ENCODE measurements around the gene ILKAP. TPM values are rescaled to one million over a fixed set of nuclear protein-coding genes. Genes with fewer than 3 reads are reported as not detected.

Gene ILKAP
- total RNA-seq, 1 donor from 2014 or later, result 22.6 TPM

DNA sequence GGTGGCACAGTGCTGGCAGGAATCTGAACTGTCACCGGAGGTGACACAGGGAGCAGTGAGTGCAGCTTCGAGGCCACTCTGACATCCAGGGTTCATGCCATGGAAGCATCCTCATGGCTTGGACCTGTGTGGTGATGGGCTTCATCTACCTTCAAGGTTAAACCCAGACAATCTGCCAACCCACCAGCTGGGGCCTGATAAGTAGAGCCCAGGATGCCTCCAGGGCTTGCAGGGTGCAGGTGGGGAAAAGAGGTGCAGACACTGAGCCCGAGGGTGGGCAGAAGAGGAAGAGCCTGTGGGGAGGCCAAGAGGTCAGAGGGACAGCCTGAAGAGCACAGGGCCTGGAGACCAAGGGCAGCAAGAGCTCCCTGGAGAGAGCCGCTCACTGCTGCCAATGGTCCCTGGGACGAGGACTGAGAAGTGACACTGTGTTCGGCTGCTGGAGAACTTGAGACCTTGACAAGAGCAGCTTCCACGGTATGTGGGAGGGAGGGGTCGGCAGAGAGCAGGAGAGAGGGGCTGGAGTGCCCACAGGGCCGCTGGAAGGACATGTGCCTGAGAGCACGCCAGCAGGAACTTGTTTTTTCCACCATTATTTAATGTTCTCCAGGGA lies 44.5 kb upstream of the ILKAP start:
- Histone ChIP-seq H3K27me3 (no peaks in the 10 kb centered on the region), H3K9me3 (no peaks in the 10 kb centered on the region), H3K36me3 (peaks cover 52 to 74% of the 10 kb centered on the region in 2 donors), H3K4me3 (no peak overlapping the region), H3K4me1 (no peaks in the 10 kb centered on the region), H3K27ac (no peak overlapping the region)
- DNase-seq (ENCODE audit: low spot score in 2 of 2), result no peak
- intact Hi-C loops (cut with DNase I), result no loop called here
- TF ChIP-seq, protein P1, sequence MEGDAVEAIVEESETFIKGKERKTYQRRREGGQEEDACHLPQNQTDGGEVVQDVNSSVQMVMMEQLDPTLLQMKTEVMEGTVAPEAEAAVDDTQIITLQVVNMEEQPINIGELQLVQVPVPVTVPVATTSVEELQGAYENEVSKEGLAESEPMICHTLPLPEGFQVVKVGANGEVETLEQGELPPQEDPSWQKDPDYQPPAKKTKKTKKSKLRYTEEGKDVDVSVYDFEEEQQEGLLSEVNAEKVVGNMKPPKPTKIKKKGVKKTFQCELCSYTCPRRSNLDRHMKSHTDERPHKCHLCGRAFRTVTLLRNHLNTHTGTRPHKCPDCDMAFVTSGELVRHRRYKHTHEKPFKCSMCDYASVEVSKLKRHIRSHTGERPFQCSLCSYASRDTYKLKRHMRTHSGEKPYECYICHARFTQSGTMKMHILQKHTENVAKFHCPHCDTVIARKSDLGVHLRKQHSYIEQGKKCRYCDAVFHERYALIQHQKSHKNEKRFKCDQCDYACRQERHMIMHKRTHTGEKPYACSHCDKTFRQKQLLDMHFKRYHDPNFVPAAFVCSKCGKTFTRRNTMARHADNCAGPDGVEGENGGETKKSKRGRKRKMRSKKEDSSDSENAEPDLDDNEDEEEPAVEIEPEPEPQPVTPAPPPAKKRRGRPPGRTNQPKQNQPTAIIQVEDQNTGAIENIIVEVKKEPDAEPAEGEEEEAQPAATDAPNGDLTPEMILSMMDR (IDR thresholded peaks at IDR 0.05), result no peak

DNA sequence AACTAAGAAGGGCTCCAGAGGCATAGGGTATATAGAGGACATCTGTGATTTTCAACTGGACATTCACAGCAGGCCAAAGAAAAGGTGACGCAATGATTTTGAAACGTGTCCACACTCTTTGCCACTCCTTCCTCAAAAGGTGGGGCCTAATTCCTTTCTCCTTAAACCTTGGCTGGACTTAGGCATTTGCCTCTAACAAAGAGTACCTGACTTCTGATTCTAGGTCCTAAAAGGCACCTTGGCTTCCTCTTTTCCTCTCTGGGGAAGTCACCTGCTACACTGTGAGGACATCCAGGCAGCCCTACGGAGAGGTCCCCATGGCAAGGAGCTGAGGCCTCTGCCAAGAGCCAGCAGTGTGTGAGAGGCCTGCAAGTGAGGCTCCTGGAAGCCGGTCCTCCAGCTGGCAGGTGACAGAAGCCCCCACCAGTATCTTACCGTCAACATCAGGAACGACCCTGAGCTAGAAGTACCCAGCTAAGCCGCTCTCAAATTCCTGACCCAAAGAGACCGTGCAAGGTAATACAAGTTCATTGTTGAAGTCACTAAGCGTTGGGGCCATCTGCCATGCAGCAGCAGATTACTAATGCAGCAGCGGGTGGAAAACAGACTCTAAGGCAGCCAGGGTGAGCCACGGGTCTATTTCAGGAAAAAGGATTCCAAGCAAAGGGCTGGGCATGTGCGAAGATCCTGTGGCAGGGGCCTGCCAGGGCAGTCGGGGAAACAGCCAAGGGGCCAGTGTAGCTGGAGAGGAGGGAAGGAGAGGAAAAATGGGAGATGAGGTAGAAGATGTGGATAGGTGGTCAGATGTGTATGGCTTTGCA lies 43.7 kb upstream of the ILKAP start:
- Histone ChIP-seq H3K4me3 (no peak overlapping the region), H3K36me3 (peaks cover 45 to 67% of the 10 kb centered on the region in 2 donors), H3K9me3 (no peaks in the 10 kb centered on the region), H3K27ac (no peak overlapping the region), H3K27me3 (no peaks in the 10 kb centered on the region), H3K4me1 (peaks cover 0 to 7% of the 10 kb centered on the region in 2 donors)
- TF ChIP-seq, protein P1 (IDR thresholded peaks at IDR 0.05), result no peak
- intact Hi-C loops (cut with DNase I), result no loop called here
- DNase-seq (ENCODE audit: low spot score in 2 of 2), result no peak

DNA sequence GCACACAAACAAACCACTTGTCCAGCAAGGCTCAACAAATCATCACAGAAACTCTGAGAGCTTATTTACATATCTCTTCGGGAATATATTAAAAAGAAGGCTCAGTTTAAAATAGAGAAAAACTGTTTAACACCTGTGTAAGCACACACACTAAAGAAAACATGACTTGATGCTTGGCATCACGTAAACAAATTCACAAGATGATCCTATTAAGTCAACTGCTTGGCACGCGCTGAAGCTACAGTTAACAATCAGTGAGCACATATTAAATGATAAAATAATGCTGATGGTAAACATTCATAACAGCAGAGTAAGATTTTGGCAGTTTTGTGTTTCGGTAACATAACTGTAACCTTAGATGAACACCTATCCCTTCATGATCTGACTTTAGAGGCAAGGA lies 40.7 kb upstream of the ILKAP start:
- intact Hi-C loops (cut with DNase I), result loop anchor here (5.0 kb wide), 3 partner anchors 43 to 387 kb away; partner anchors contain the start of genes PER2 and RAMP1
- Histone ChIP-seq H3K4me1 (peaks cover 0 to 18% of the 10 kb centered on the region in 2 donors), H3K27me3 (no peaks in the 10 kb centered on the region), H3K36me3 (peaks cover 20 to 37% of the 10 kb centered on the region in 2 donors), H3K9me3 (no peaks in the 10 kb centered on the region), H3K4me3 (no peak overlapping the region), H3K27ac (no peak overlapping the region)
- no peak for DNase-seq (ENCODE audit: low spot score in 2 of 2)
- TF ChIP-seq, protein P1 (IDR thresholded peaks at IDR 0.05), result no peak

DNA sequence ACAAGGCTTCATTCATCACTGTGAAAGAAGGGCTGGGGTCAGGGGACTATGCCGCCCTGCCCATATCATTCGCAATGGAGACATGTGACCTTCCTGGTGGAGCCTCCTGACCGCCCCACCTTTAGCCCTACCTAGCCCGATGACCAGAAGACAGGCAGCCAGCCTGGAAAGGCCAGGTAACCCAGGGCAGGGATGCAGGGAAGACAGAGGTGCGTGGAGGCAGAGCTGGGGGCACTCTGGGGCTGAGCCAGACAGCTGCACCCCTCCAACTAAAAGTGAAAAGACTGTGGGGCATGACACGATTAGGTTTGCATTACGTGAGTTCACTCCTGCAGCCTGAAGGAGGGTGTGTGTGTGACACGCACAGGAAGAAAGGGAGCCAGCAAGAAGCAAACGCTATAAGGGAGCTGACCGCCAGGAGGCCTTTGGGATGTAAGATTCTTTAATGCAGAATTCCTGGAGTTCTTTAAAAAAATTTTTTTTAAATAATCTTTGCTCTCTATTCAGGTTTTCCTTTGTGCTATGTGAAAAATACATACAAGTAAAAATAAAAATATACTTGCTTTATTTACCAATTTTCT lies 40.1 kb upstream of the ILKAP start:
- no peaks in the 10 kb centered on the region for H3K9me3 ChIP-seq

More for the DNA sequence above, 40.1 kb upstream of the ILKAP start:
- TF ChIP-seq, protein P1 (IDR thresholded peaks at IDR 0.05), result no peak
- Histone ChIP-seq H3K27me3 (peaks cover 1% of the 10 kb centered on the region), H3K27ac (peak overlapping the region; percentile 64 to 79), H3K4me1 (peaks cover 0 to 23% of the 10 kb centered on the region in 2 donors), H3K4me3 (no peak overlapping the region), H3K36me3 (peaks cover 17 to 34% of the 10 kb centered on the region in 2 donors)
- DNase-seq (ENCODE audit: low spot score in 2 of 2), result no peak
- intact Hi-C loops (cut with DNase I), result loop anchor here (5.0 kb wide), 3 partner anchors 44 to 386 kb away; partner anchors contain the start of genes PER2 and RAMP1

Data from ascending aorta (tissue), 2 donors.